HEK293 (cell line): Measurements from ENCODE around the gene AGO1.

Source experiments
- CTCF ChIA-PET: fragments of 350-600 bp; formaldehyde crosslinking; extraction: SDS; loops from one replicate; lab custom pipeline; 2021; ENCODE audit warnings: antibody characterized with exemption; lab: Yijun Ruan, JAX
- POLR2A ChIA-PET: fragments of 300-600 bp; formaldehyde crosslinking; extraction: SDS; loops from one replicate; lab custom pipeline; 2020; ENCODE audit warnings: antibody characterized with exemption, inconsistent platforms; lab: Yijun Ruan, JAX
- H3K27ac ChIP-seq: fragments of 200-500 bp; sonication (Bioruptor generic); 2 replicates; pipeline ENCODE4 v1.5.1; 2014; ENCODE audit warnings: low read depth, low read length, control low read depth, inconsistent platforms; ENCODE audit errors: extremely low read depth
- H3K36me3 ChIP-seq, 2 experiments: fragments of 200-500 bp in 1 of 2; sonication (Bioruptor generic) in 1 of 2; 1 replicate in 1 of 2; 2 replicates in 1 of 2; pipeline ENCODE4 v1.5.1; 2014 to 2017; ENCODE audit warnings: inconsistent platforms in 2 of 2, low read length in 2 of 2; ENCODE audit not compliant: control insufficient read depth in 2 of 2, insufficient read depth in 1 of 2
- H3K4me1 ChIP-seq: fragments of 200-500 bp; sonication (Bioruptor generic); 2 replicates; pipeline ENCODE4 v1.5.1; 2014; ENCODE audit warnings: mild to moderate bottlenecking, low read length, inconsistent platforms; ENCODE audit not compliant: control insufficient read depth, insufficient read depth
- H3K4me3 ChIP-seq: 2 replicates; pipeline ENCODE4 v1.5.1; 2011; ENCODE audit warnings: low read depth, mild to moderate bottlenecking, control low read depth, low read length, moderate library complexity
- H3K9me3 ChIP-seq: fragments of 200-500 bp; sonication (Bioruptor generic); 2 replicates; pipeline ENCODE4 v1.5.1; 2014; ENCODE audit warnings: low read depth, low read length, inconsistent platforms; ENCODE audit not compliant: control insufficient read depth, insufficient read depth
- ATF2 ChIP-seq: fragments of 450-650 bp; formaldehyde crosslinking; IDR thresholded peaks from 2 replicates; pipeline ENCODE4 v1.5.1; 2016; ENCODE audit warnings: missing biosample characterization, missing genetic modification characterization, low read depth
- FEZF1 ChIP-seq: fragments of 450-650 bp; formaldehyde crosslinking; IDR thresholded peaks from 2 replicates; pipeline ENCODE4 v1.5.1; 2016; ENCODE audit warnings: missing biosample characterization, missing genetic modification characterization
- GLIS1 ChIP-seq: fragments of 450-650 bp; formaldehyde crosslinking; IDR thresholded peaks from 2 replicates; pipeline ENCODE4 v1.5.1; 2016; ENCODE audit warnings: missing biosample characterization, missing genetic modification characterization
- OSR2 ChIP-seq: fragments of 450-650 bp; formaldehyde crosslinking; IDR thresholded peaks from 2 replicates; pipeline ENCODE4 v1.5.1; 2016; ENCODE audit warnings: missing biosample characterization, missing genetic modification characterization
- PRDM6 ChIP-seq: fragments of 450-650 bp; formaldehyde crosslinking; IDR thresholded peaks from 2 replicates; pipeline ENCODE4 v1.5.1; 2017; ENCODE audit warnings: missing biosample characterization, missing genetic modification characterization
- ZFP41 ChIP-seq: fragments of 450-650 bp; formaldehyde crosslinking; IDR thresholded peaks from 2 replicates; pipeline ENCODE4 v1.5.1; 2016; ENCODE audit warnings: missing biosample characterization, missing genetic modification characterization, borderline replicate concordance
- ZNF157 ChIP-seq: fragments of 450-650 bp; formaldehyde crosslinking; IDR thresholded peaks from 2 replicates; pipeline ENCODE4 v1.5.1; 2016; ENCODE audit warnings: missing biosample characterization, missing genetic modification characterization
- ZNF394 ChIP-seq: fragments of 450-650 bp; formaldehyde crosslinking; IDR thresholded peaks from 2 replicates; pipeline ENCODE4 v1.5.1; 2016; ENCODE audit warnings: missing biosample characterization, missing genetic modification characterization, mild to moderate bottlenecking, moderate library complexity, borderline replicate concordance
- ZNF404 ChIP-seq: fragments of 450-650 bp; formaldehyde crosslinking; IDR thresholded peaks from 2 replicates; pipeline ENCODE4 v1.5.1; 2017; ENCODE audit warnings: missing biosample characterization, missing genetic modification characterization
- ZNF423 ChIP-seq: fragments of 450-650 bp; formaldehyde crosslinking; IDR thresholded peaks from 2 replicates; pipeline ENCODE4 v1.5.1; 2016; ENCODE audit warnings: missing biosample characterization, missing genetic modification characterization
- ZNF473 ChIP-seq: fragments of 450-650 bp; formaldehyde crosslinking; IDR thresholded peaks from 2 replicates; pipeline ENCODE4 v1.5.1; 2017; ENCODE audit warnings: missing biosample characterization, missing genetic modification characterization
- ZNF548 ChIP-seq: fragments of 450-650 bp; formaldehyde crosslinking; IDR thresholded peaks from 2 replicates; pipeline ENCODE4 v1.5.1; 2016; ENCODE audit warnings: missing biosample characterization, missing genetic modification characterization
- ZNF561 ChIP-seq: fragments of 450-650 bp; IDR thresholded peaks from 2 replicates; pipeline ENCODE4 v1.5.1; 2018; ENCODE audit warnings: missing biosample characterization, missing genetic modification characterization, borderline replicate concordance
- ZNF621 ChIP-seq: fragments of 450-650 bp; formaldehyde crosslinking; IDR thresholded peaks from 2 replicates; pipeline ENCODE4 v1.5.1; 2017; ENCODE audit warnings: missing biosample characterization, missing genetic modification characterization
- ZNF629 ChIP-seq: fragments of 450-650 bp; formaldehyde crosslinking; IDR thresholded peaks from 2 replicates; pipeline ENCODE4 v1.5.1; 2017; ENCODE audit warnings: missing biosample characterization, missing genetic modification characterization
- ZNF664 ChIP-seq: fragments of 450-650 bp; formaldehyde crosslinking; IDR thresholded peaks from 2 replicates; pipeline ENCODE4 v1.5.1; 2016; ENCODE audit warnings: missing biosample characterization, missing genetic modification characterization
- ZNF830 ChIP-seq: fragments of 450-650 bp; IDR thresholded peaks from 2 replicates; pipeline ENCODE4 v1.5.0; 2018; ENCODE audit warnings: missing biosample characterization, missing genetic modification characterization, low read depth, mild to moderate bottlenecking, moderate library complexity
- ZSCAN16 ChIP-seq: fragments of 450-650 bp; formaldehyde crosslinking; IDR thresholded peaks from 2 replicates; pipeline ENCODE4 v1.5.1; 2016; ENCODE audit warnings: missing biosample characterization, missing genetic modification characterization
- ZSCAN30 ChIP-seq: fragments of 450-650 bp; IDR thresholded peaks from 2 replicates; pipeline ENCODE4 v1.5.1; 2018; ENCODE audit warnings: missing biosample characterization, mild to moderate bottlenecking, missing genetic modification characterization, moderate library complexity
- ZSCAN5A ChIP-seq: fragments of 450-650 bp; formaldehyde crosslinking; IDR thresholded peaks from 2 replicates; pipeline ENCODE4 v1.5.1; 2016; ENCODE audit warnings: missing biosample characterization, missing genetic modification characterization
- TF ChIP-seq, protein P1 (sequence below): fragments of 450-650 bp; formaldehyde crosslinking; IDR thresholded peaks from 2 replicates; pipeline ENCODE4 v1.5.1; 2016; ENCODE audit warnings: missing biosample characterization, missing genetic modification characterization

The AGO1 gene

GRCh38 chr1:35939484-35939883, 56.5 kb downstream of the AGO1 start:
- Histone ChIP-seq H3K4me3 (no peak overlapping the region), H3K9me3 (no peaks in the 10 kb centered on the region), H3K4me1 (peaks cover 12% of the 10 kb centered on the region), H3K27ac (no peak overlapping the region), H3K36me3 (no peaks in the 10 kb centered on the region)
- POLR2A ChIA-PET: no interaction called here
- CTCF ChIA-PET: no interaction called here
- TF ChIP-seq ZNF830 (tag by site-specific recombination): no peak
- peak; percentile 48; the same call in 1 of the 2 replicates for TF ChIP-seq ZNF664 (tag by site-specific recombination)
- no peak for TF ChIP-seq ZFP41

GRCh38 chr1:35945327-35945726, 62.3 kb downstream of the AGO1 start:
- no peak for TF ChIP-seq GLIS1 (tag by site-specific recombination)
- no peak for TF ChIP-seq ZNF394 (tag by site-specific recombination)
- 0 out of 2 replicates have a peak, but pooled peaks have one; percentile 30 for TF ChIP-seq PRDM6
- TF ChIP-seq ATF2 (tag by site-specific recombination): peak; percentile 67; the same call in 1 of the 2 replicates
- TF ChIP-seq, protein P1, sequence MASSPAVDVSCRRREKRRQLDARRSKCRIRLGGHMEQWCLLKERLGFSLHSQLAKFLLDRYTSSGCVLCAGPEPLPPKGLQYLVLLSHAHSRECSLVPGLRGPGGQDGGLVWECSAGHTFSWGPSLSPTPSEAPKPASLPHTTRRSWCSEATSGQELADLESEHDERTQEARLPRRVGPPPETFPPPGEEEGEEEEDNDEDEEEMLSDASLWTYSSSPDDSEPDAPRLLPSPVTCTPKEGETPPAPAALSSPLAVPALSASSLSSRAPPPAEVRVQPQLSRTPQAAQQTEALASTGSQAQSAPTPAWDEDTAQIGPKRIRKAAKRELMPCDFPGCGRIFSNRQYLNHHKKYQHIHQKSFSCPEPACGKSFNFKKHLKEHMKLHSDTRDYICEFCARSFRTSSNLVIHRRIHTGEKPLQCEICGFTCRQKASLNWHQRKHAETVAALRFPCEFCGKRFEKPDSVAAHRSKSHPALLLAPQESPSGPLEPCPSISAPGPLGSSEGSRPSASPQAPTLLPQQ (tag by site-specific recombination): 0 out of 2 replicates have a peak, but pooled peaks have one; percentile 23
- H3K4me1 ChIP-seq: no peaks in the 10 kb centered on the region
- ChIA-PET POLR2A (no interaction called here), CTCF (interaction anchor here (1.2 kb wide), 1 partner anchor 71 kb away, joined by 4 read pairs; no protein-coding TSS in a partner anchor)
- no peaks in the 10 kb centered on the region for H3K9me3 ChIP-seq
- H3K36me3 ChIP-seq: peaks cover 3 to 8% of the 10 kb centered on the region in 2 experiments; a peak in 2 of 3 replicates
- H3K27ac ChIP-seq: no peak overlapping the region
- no peak overlapping the region for H3K4me3 ChIP-seq

DNA sequence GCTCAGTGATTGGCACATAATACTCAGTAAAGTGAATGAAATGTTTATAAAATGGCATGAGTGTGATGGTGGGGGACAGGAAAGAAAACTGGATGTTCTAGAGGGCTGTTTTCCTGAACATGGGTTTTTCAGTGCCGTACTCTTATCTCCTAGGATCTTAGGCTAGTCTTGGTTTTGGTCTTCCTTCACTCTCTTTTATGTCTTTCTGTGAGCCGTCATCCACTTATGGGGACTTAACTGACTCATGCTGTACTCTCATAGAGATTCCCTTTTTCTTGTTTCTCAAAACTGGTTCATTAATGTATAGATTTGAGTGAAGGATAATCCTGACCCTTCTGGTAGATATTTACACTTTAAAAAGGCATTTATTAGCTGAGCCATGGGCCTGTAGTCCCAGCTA, 64.5 kb downstream of the AGO1 start:
- H3K9me3 ChIP-seq: no peaks in the 10 kb centered on the region
- ChIA-PET CTCF (no interaction called here), POLR2A (interaction anchor here (0.6 kb wide), 1 partner anchor 149 kb away, joined by 3 read pairs; no protein-coding TSS in a partner anchor)
- no peak overlapping the region for H3K27ac ChIP-seq
- TF ChIP-seq ZNF423 (no peak), ZNF629 (no peak), ZNF561 (tag by site-specific recombination) (no peak)
- H3K4me1 ChIP-seq: no peaks in the 10 kb centered on the region
- no peak overlapping the region for H3K4me3 ChIP-seq
- H3K36me3 ChIP-seq: peaks cover 6 to 8% of the 10 kb centered on the region in 2 experiments; a peak in 2 of 3 replicates

DNA sequence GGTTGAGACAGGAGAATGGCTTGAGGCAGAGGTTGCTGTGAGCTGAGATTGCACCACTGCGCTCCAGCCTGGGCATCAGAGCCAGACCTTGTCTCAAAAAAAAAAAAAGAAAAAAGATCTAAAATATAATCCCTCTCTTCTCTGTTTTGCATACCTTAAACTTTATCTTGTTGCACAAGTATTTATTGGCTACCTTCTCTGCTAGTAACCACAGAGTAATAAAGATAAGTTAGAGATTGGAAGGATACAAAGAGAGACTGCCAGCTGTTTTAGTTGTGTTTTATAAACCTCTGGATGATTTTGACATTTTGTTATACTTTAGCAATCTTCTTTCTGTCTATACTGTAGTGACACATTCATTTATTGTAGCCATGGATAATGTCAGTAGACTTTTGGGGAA, 75.5 kb downstream of the AGO1 start:
- ChIA-PET POLR2A (no interaction called here), CTCF (no interaction called here)
- Histone ChIP-seq H3K4me1 (peaks cover 10% of the 10 kb centered on the region; the same call in 1 of the 2 replicates), H3K4me3 (no peak overlapping the region), H3K36me3 (no peaks in the 10 kb centered on the region; a peak in 1 of 3 replicates), H3K27ac (no peak overlapping the region), H3K9me3 (no peaks in the 10 kb centered on the region)
- TF ChIP-seq ZNF157 (tag by site-specific recombination): no peak
- peak; percentile 49 for TF ChIP-seq PRDM6
- no peak for TF ChIP-seq ZSCAN16 (tag by site-specific recombination)
- peak; percentile 36; the same call in 1 of the 2 replicates for TF ChIP-seq FEZF1 (tag by site-specific recombination)
- TF ChIP-seq ZNF548 (tag by site-specific recombination): no peak
- TF ChIP-seq ZNF473: no peak
- no peak for TF ChIP-seq ZSCAN30 (tag by site-specific recombination)
- no peak for TF ChIP-seq ZSCAN5A
- TF ChIP-seq ZNF621 (tag by site-specific recombination): no peak
- peak; percentile 22; the same call in 1 of the 2 replicates for TF ChIP-seq OSR2 (tag by site-specific recombination)
- TF ChIP-seq ZNF404 (tag by site-specific recombination): no peak
